Stimulated activated CD4-positive, alpha-beta T cell treated with anti-CD3 and anti-CD28 coated beads, Interleukin-1b, Interleukin-23, amount 100 ng/mL, for 48 hours (primary cell): ENCODE measurements around the gene C1orf122.
"Not testable (repeated sequence)": the region's sequence is repeated elsewhere in the genome, so short reads cannot be mapped to it uniquely, and the experiment has no call there.

ENCODE experiments used
- DNase-seq: peaks from one replicate; pipeline ENCODE4 v3.0.0-alpha.2; 2020

Gene C1orf122

DNA sequence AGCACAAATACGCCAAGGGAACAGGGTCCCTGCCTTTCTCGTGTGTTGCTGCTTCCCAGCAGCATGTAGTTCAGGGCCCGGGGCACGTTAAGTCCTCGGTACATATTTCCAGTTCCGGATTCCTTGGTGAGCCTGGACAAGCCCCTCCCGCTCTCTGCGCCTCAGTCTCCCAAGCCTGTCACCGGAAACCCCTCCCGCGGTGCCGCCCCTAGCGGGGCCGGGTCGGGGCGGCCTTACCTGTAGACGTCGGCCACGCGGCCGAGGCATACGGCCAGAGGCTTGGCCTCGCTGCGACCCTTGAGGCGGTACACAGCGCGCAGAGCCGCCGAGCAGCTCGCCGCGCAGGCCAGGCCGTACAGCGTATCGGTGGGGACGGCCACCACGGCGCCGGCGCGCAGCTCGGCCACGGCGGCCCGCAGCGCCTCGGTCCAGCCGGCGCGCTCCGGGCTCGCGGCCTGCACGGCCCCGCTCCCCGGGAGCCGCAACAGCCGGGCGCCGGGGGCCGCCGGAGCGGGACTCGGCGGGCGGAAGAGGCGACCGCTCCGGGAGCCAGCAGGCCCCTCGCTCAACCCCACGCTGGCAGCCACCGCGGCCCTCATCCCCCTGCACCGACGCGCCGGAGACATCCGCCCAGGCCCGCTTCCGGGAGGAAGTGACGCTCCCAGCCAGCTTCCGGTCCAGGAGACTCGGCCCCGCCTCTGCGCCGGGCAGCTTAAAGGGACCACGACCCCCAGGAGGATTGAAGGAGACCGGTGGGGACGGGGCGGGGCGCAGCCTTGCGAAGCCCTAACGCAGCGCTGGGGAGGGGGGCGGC lies at the start of gene C1orf122, which contains the start of gene YRDC:
TSS of gene C1orf122 (plus strand) at position 236 of the 814 bp plus-strand sequence. CDS start 615 bp downstream, outside the sequence.
TSS of gene YRDC (minus strand) at position 654 of the 814 bp plus-strand sequence. CDS start at position 626, 28 bp downstream.
- peak; percentile 93 for DNase-seq

DNA sequence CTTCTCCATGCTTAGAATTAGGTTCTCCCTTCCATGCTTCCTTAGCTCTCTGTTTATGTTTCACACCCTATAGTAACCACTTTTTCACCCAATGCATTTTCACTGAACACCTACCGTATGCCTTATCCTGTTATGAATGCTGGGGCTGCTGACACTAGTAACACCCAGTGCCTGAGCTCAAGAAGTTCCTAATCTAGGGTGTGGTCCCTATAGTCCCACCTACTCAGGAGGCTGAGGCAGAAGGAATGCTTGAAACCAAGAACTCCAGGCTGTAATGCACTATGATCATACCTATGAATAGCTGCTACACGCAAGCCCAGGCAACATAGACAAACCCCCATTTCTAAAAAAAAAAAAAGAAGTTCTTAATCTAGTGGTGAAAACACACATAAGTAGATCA lies 48.1 kb upstream of the C1orf122 start:
- no peak for DNase-seq

DNA sequence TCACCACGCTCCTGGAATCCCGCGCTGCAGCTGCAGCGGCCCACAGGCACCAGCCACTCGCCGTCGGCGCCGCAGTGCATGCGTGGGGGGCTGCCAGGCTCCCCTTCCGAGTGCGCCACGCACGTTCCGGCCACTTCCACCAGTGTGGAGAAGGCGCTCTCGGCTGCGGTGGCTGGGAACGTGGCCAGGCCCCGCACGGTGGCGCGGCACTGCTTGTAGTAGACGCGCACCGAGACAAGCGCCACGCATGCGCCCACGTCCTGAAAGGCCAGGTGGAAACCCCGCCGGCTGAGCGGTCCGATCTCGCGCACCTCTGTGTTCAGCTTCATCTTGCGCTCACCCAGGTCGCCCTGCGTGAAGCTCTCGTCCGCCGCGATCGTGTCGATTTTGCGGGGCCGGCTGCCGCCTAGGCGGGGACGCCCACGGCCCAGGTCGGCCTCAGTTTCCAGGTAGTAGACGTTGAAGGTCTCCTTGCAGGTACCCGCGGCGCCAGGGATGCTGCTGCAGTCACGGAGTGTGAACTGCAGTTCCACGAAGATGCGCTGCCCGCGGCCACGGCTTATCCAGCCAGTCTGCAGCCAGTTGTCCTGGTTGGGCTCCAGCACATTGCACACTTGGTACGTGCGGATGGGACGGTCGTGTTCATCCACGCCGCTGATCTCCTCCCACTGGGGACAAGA lies 46.0 kb upstream of the C1orf122 start:
- no peak for DNase-seq

DNA sequence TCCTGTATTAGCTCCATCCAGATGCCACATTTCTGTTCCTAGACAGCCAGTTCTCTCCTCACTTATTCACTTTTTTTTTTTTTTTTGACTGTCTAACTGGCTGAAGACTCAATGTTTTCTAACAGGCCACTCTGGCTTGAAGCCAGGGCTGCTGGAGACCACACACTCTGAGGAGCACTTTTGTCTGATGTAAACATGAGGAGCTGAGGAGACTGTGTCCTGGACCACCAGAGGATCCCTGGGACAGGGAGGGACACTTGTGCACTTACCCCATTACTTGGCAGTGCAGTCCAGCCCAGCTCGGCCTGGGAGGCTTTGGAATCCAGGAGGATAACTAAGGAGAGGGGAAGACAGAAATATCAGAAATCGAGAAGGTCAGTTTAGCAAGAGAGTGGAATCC lies 45.1 kb upstream of the C1orf122 start:
- DNase-seq = no peak

DNA sequence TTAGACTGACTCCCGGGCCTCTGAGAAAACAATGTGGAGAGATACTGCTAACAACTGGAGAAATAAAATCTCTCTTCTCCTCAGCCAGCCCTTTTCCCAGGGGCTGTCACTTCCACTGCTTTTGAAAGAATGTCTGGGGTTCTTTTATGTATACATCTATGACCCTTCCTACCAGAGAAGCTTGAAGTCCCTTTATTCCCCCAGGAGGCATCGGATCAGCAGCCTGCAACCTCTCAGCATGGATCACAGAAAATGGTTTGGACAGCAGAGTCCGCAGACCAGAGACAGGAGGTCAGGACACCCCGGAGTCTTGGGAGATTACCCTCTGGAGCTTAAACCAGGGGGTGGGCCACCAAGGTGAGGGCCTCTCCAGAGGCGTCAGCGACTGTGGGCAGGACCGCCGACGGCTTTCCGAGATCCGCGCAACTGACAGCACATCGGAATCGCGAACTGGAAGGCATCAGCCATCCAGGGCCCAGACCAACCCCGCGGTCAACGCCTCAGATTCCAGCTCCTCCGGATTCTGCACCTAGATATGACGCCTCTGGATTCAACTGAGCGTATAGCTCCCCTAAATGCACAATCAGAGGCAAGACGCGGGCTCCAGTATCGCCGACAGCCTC lies 43.7 kb upstream of the C1orf122 start:
- no peak for DNase-seq

DNA sequence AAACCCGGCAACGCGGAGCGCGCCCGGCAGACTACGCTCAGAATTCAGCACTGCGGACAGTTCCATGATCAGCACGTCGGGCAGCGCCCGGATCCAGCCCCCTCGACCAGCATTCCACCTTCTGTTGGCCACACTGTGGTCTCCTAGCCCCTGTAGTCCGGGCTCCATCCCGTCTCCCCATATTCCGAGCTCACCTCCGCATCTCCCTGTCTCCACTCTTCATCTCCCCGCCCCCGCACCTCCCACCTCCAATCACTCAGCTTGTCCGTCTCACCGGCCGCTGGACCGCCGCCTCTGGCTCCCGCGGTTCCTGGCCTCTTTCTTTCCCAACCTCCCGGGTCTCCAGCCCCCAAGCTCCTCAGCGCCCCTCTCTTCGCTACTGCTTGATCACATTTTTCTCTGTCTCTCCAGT lies 43.2 kb upstream of the C1orf122 start:
- peak; percentile 57 for DNase-seq

DNA sequence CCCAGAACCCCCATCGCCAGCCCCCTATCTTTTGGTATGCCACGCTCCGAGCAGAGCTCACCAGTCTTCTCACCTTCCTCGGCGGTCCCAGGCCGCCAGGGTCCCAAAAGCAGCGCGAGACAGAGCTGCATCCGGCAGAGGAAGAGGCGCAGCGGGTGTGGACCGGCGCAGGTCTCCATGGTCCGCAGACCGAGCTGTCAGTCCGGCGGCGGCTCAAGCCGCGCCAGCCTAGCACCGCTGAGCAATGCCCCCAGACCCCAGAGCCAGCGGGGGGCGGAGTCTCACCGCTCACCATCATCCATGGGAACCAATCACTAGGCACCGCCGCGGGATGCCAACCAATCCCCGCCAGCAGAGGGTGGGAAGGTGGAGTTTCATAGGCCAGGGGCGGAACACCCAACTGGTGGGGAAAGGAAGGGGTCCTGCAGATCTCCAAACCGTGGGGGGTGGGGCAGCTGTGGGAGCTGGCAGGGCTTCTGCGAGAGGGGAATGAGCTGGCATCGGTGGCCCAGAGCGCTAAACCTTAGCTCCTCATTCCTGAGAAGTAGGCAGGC lies 42.6 kb upstream of the C1orf122 start, which contains the start of gene EPHA10:
TSS of gene EPHA10 (minus strand) at position 233 of the 554 bp plus-strand sequence. CDS start at position 179, 54 bp downstream.
- no peak for DNase-seq

DNA sequence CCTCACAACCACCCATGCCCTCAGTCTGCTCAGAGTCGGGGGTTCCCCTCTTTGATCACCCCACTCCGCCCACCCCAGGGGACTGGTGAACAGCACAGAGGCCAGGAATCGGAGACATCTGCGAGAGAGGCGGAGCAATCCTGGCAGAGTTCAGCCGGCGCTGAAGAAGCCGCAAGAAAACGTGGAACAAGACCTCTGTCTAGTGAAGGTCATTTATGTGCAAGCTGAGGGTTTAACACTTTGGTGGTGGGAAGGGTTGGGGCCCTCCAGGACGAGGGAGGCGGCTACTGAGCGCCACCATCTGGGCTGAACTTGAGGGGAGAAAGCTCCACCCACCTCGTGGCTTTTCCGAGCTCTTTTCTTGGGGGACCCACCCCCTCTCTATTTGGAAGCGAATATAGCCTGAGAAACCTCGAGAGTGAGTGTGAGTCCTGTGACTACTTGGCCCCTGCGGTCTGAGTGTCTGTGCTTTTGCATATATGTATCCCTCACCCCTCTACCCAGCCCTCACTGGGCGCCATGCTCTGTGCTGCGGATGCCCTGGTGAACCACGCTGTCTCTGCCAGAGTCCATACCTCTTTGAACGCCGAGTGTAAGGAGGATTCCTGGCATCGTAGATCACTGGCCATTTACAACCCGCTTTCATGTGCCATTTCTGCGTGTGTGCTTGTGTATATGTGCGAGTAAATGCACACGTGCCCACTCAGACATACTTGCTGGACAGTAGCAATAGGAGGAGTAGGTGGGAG lies 41.5 kb upstream of the C1orf122 start:
- DNase-seq = peak; percentile 48

DNA sequence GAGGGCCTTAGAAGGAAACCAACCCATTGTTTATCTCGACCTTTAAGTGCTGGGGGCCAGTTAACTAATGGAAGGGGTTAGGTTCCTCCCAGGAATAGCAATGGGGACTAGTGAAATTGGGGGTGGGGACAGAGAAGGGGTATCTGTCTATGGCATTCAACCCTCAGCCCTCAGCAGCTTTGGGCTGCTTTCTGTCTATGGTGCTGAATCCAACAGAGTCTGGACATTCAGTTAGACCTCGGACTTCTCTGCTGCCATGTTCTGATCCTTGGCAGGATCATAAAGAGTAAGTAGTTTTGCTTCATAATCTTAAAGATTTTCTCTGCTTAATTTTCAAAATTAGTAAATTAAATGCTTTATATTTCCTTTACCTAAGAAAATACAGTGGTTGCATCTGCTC lies 40.1 kb upstream of the C1orf122 start:
- no peak for DNase-seq

DNA sequence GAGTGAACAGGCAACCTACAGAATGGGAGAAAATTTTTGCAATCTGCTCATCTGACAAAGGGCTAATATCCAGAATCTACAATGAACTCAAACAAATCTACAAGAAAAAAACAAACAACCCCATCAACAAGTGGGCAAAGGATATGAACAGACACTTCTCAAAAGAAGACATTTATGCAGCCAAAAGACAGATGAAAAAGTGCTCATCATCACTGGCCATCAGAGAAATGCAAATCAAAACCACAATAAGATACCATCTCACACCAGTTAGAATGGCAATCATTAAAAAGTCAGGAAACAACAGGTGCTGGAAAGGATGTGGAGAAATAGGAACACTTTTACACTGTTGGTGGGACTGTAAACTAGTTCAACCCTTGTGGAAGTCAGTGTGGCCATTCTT lies 36.1 kb upstream of the C1orf122 start:
- not testable (repeated sequence) for DNase-seq

DNA sequence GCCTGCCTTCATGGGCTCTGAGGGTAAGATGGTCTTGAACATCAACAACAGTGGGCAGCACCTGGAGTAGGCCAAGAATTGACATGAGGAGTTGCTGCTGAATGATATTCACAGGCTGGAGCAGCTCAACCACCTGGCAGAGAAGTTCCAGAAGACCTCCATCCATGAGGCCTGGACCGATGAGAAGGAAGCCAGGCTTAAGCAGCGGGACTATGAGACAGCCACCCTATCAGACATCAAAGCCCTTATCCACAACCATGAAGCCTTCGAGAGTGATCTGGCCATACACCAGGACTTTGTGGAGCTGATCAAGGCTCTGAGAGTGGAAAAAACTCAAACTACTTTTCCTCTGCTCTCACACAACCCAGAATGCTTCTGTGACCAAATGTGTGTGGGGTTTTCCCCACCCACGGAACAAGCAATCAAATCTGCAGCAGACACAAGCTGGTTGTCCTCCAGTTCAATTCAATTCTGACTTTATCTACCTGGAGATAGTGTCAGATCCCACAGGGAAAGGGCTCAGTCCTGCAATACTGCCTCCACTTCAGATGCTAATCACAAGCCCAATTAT lies 30.6 kb upstream of the C1orf122 start:
- DNase-seq = no peak

DNA sequence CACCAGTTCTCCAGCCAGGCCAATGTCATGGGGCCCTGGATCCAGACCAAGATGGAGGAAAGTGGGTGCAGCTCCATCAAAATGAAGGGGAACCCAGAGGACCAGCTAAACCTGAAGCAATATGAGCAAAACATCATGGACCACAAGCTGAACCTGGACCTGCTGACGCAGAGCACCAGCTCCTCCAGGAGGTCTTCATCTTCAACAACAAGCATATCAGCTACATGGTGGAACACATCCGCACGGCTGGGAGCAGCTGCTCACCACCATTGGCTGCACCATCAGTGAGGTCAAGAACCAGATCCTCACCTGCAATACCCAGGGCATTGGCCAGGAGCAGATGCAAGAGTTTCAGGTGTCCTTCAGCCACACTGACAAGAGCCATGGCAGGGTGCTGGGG lies 28.9 kb upstream of the C1orf122 start:
- DNase-seq = no peak

DNA sequence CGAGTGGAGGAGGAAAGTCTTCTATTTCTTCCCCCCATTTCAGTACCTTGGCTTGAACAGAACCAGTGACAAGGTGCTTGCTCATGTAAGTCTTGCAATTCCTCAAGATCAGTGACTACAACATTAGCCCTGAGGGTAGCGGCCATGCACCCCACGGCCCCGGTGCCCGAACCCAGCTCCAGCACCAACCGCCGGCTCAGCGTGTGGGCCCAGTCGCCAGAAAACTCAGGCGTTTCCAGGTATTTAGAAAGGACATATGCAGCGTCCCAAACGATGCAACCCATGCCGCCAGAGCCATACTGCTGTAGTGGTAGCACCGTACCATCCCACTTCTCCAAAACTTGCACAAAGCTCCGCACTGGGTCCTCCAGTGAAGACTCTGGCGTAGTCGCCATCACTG lies 25.1 kb upstream of the C1orf122 start:
- DNase-seq = no peak

DNA sequence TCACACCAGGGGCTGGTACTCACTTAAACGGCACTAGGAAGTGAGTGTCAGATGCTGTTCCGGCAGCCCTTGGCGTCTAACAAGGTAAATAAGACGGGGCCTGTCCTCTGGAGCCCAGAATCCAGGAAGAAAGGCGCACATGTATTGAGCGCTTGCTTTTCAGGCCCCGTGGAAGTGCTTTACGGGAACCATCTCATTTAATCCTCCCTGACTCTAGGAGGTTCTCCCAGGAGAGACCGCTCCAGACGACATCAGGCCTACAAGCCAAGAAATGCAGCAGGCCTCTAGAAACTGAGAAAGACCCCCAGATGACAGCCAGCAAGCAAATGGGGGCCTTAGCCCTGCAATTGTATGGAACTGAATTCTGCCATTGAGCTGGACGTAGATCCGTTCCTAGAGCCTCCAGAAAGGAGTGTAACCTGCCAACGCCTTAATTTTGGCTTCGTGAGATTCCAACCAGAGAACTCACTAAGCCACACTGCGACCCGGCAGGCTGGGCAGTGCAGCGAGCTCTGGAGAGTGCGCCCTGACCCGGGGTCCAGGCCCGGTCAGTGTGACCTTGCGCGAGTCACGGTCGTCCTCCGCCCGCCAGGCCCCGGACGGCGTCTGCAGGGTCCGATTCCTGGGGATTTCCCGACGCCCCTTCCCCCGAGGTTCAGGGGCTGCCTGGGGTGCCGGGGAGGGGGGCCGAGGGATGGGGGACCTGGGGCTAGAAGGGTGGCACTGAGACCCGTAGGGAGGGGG lies 14.5 kb upstream of the C1orf122 start:
- DNase-seq = no peak

DNA sequence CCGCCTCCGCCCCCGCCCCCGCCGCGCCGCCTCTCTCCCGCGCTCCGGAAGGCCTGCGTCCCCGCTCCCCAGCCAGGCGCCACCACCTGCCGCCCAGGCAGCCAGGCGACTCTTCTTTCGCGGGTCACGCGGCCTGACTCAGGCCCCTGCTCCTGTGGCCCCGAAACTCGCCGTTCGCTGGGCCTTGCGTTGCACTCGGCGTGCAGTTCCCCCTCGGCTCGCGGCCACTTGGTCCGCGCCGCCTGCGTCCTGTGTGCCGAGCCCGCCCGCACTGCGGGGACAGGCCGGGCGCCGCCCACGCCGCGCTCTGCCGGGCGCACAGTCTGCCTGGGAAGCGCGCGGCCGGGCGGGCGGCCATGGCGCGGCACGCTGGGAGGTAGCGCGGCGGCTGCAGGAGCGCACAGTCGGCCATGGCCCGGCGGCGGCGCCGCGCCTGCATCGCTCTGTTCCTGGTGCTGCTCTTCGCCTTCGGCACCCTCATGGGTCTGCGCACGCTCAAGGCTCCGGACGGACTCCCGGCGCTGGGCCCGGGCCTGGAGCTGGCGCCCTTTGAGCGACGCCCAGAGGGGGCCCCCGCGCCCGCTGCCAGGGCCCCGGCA lies 13.7 kb upstream of the C1orf122 start, which contains the start of gene MANEAL:
TSS of gene MANEAL (plus strand) at position 75 of the 599 bp plus-strand sequence. CDS start at position 411, 336 bp downstream.
- DNase-seq = peak; percentile 18

DNA sequence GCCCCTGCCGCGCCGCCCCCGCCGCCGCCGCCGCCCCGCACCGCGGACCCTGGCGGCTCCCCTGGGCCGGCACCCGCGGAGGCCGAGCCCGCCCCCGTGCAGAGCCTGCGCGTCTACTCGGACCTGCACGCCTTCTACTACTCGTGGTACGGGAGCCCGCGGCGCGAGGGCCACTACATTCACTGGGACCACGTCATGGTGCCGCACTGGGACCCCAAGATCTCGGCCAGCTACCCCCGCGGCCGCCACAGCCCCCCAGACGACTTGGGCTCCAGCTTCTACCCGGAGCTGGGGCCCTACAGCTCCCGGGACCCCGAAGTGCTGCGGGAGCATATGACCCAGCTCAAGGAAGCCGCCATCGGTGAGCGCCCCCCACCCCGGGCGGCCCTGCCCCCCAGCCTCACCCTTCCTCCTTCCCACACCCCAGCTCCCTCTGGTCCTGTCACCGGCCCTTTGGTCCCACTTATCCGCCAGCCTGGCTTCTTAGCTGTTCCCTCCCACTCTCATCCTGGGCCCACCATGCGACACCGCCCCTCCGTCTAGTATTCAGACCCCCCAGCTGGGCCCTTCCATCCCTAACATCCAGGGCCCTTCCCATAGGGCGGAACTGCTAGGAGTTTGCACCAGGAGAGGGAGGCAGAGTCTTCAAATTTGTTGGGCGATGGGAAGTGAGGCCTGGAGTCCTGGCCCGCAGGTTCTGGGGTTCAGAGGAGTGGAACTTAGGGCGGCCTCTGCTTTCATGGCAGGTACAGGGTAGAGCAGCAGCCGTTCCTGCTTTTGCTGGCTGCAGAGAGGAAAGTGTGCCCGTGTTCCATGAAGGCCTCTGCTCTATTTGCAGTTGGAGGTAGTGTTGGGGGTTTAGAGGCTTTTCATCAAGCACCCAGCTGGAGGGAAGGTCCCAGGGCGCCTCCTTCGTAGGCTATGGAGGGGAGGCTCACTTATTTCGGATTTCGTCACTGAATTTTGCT lies 12.9 kb upstream of the C1orf122 start:
- no peak for DNase-seq

DNA sequence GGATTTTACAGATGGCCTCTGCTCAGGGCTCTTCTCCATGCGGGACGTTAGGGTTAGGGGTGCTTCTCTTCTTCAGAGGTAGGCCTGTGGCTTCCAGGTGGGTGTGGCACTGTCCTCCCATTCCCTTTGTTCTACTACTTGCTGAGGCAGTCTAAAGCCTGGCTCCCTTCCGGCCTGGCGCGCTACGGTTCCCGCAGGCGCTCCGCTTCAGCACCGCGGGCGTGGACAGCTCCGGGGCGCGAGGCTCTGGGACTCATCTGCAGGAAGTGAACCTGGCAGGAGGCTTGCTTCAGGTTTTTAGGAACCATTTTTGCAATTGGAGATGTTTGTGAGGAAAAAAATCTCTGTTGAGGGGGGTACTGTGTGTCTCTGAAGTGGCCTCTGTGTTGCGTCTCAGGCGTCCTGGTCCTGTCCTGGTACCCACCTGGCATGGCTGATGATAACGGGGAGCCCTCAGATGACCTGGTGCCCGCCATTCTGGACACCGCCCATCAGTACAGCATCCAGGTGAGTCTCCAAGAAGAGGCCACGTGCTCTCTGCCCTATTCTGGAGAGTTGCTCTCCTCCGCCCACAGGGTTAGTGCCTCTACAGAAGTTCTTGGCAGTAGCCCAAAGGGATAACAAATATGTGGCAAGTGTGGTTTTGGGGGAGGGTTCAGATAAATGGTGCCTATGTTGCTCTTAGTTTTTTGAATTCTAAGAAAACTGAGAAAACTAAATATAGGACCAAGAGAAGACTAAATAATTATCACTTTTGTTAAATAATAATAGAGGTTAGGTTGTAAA lies 12.1 kb upstream of the C1orf122 start:
- peak; percentile 39 for DNase-seq

DNA sequence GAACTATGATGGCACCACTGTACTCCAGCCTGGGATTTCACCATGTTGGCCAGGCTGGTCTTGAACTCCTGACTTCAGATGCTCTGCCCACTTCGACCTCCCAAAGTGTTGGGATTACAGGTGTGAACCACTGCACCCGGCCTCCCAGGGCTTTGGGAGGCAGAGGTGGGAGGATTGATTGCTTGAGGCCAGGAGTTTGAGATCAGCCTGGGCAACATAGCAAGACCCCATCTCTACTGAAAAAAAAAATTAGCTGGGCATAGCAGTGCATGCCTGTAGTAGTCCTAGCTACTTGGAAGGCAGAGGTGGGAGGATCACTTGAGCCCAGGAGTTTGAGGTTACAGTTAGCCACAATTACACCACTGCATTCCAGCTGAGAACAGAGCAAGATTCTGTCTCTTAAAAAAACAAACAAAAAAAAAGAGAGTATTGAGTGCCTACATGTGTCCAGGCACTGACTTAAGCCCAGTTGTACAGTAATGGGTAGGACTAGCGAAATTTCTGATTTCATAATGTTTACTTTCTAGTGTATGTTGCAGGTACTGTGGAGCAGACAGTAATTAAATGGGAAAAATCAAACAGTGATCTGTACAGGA lies 9.7 kb upstream of the C1orf122 start:
- no peak for DNase-seq
